H9 (cell line): Measurements from ENCODE around the gene NOP56. TPM values are rescaled to one million over a fixed set of nuclear protein-coding genes. Genes with fewer than 3 reads are reported as not detected.
A peak's percentile ranks its signal among the peaks of the same experiment; 100 is the strongest.

Experiments used
- DNase-seq: peaks from one replicate; pipeline ENCODE4 v3.0.0-alpha.2; 2017
- H2AFZ ChIP-seq: one replicate; pipeline ENCODE4 v1.6.1; 2013; ENCODE audit warnings: mild to moderate bottlenecking, low read length, control low read depth, moderate library complexity
- H2AK5ac ChIP-seq: 2 replicates; pipeline ENCODE4 v1.6.1; 2013; ENCODE audit warnings: low read length, control low read depth, mixed read lengths; ENCODE audit not compliant: insufficient read length
- H2BK120ac ChIP-seq: one replicate; pipeline ENCODE4 v1.6.1; 2013; ENCODE audit warnings: low read depth, mild to moderate bottlenecking, low read length, control low read depth, inconsistent platforms; ENCODE audit not compliant: poor library complexity, severe bottlenecking
- H2BK12ac ChIP-seq: 2 replicates; pipeline ENCODE4 v1.6.1; 2013; ENCODE audit warnings: low read length, control low read depth, mixed read lengths, low read depth; ENCODE audit not compliant: insufficient read length
- H2BK15ac ChIP-seq: 2 replicates; pipeline ENCODE4 v1.6.1; 2013; ENCODE audit warnings: low read depth, low read length, control low read depth
- H2BK20ac ChIP-seq: one replicate; pipeline ENCODE4 v1.6.1; 2013; ENCODE audit warnings: low read depth, mild to moderate bottlenecking, low read length, control low read depth, inconsistent platforms; ENCODE audit not compliant: poor library complexity, severe bottlenecking
- H2BK5ac ChIP-seq: 2 replicates; pipeline ENCODE4 v1.6.1; 2013; ENCODE audit warnings: low read length, control low read depth, mixed read lengths; ENCODE audit not compliant: insufficient read length
- H3K14ac ChIP-seq: 2 replicates; pipeline ENCODE4 v1.6.1; 2013; ENCODE audit warnings: low read length, control low read depth; ENCODE audit not compliant: insufficient read depth
- H3K18ac ChIP-seq: 2 replicates; pipeline ENCODE4 v1.6.1; 2013; ENCODE audit warnings: low read depth, mild to moderate bottlenecking, mixed read lengths, low read length, control low read depth; ENCODE audit not compliant: insufficient read length
- H3K23ac ChIP-seq: 2 replicates; pipeline ENCODE4 v1.6.1; 2013; ENCODE audit warnings: low read length, control low read depth, mixed read lengths, low read depth; ENCODE audit not compliant: insufficient read length
- H3K23me2 ChIP-seq: 2 replicates; pipeline ENCODE4 v1.6.1; 2013; ENCODE audit warnings: low read depth, mild to moderate bottlenecking, mixed read lengths, low read length, control low read depth; ENCODE audit not compliant: insufficient read length, poor library complexity, severe bottlenecking
- H3K27ac ChIP-seq: 2 replicates; pipeline ENCODE4 v1.5.1; 2013; ENCODE audit warnings: low read length, control low read depth, mixed read lengths, low read depth; ENCODE audit not compliant: insufficient read length
- H3K27me3 ChIP-seq: 2 replicates; pipeline ENCODE4 v1.6.1; 2013; ENCODE audit warnings: low read length, control low read depth, inconsistent platforms; ENCODE audit not compliant: insufficient read depth
- H3K4ac ChIP-seq: 2 replicates; pipeline ENCODE4 v1.6.1; 2013; ENCODE audit warnings: low read depth, mild to moderate bottlenecking, control low read depth, inconsistent platforms, low read length, moderate library complexity
- H3K4me1 ChIP-seq: 2 replicates; pipeline ENCODE4 v1.6.1; 2013; ENCODE audit warnings: low read length, control low read depth, inconsistent platforms; ENCODE audit not compliant: insufficient read depth
- H3K4me2 ChIP-seq: 2 replicates; pipeline ENCODE4 v1.6.1; 2013; ENCODE audit warnings: low read length, control low read depth, mixed read lengths; ENCODE audit not compliant: insufficient read length, insufficient read depth
- H3K56ac ChIP-seq: 2 replicates; pipeline ENCODE4 v1.6.1; 2013; ENCODE audit warnings: low read depth, mild to moderate bottlenecking, mixed read lengths, low read length, control low read depth; ENCODE audit not compliant: insufficient read length
- H3K79me1 ChIP-seq: 2 replicates; pipeline ENCODE4 v1.6.1; 2013; ENCODE audit warnings: low read depth, mild to moderate bottlenecking, moderate library complexity, low read length, control low read depth, inconsistent platforms; ENCODE audit not compliant: insufficient read depth, poor library complexity, severe bottlenecking
- H3K79me2 ChIP-seq: 2 replicates; pipeline ENCODE4 v1.6.1; 2013; ENCODE audit warnings: low read length, control low read depth, inconsistent platforms; ENCODE audit not compliant: insufficient read depth
- H3K9ac ChIP-seq: 2 replicates; pipeline ENCODE4 v1.6.1; 2013; ENCODE audit warnings: low read length, control low read depth, mixed read lengths; ENCODE audit not compliant: insufficient read length; ENCODE audit errors: extremely low read depth
- H3K9me3 ChIP-seq: one replicate; pipeline ENCODE4 v1.6.1; 2013; ENCODE audit warnings: low read depth, low read length, inconsistent platforms; ENCODE audit not compliant: control insufficient read depth
- H3T11ph ChIP-seq: one replicate; pipeline ENCODE4 v1.6.1; 2013; ENCODE audit warnings: mild to moderate bottlenecking, low read length, control low read depth, inconsistent platforms
- H4K20me1 ChIP-seq: one replicate; pipeline ENCODE4 v1.6.1; 2013; ENCODE audit not compliant: control insufficient read depth, insufficient read length, insufficient read depth
- H4K5ac ChIP-seq: 2 replicates; pipeline ENCODE4 v1.6.1; 2013; ENCODE audit warnings: low read depth, mild to moderate bottlenecking, mixed read lengths, low read length, control low read depth; ENCODE audit not compliant: insufficient read length
- H4K8ac ChIP-seq: replicated peaks from 2 replicates; pipeline ENCODE4 v1.6.1; 2013; ENCODE audit warnings: low read length, control low read depth, mixed read lengths, low read depth; ENCODE audit not compliant: insufficient read length
- H4K91ac ChIP-seq: 2 replicates; pipeline ENCODE4 v1.6.1; 2013; ENCODE audit warnings: low read depth, mild to moderate bottlenecking, moderate library complexity, mixed read lengths, low read length, control low read depth; ENCODE audit not compliant: insufficient read length
- H3K27ac Mint-ChIP-seq, 3 experiments: 2 replicates in 2 of 3; 3 replicates in 1 of 3; pipeline ENCODE4 v1.8.0; 2020 to 2021; ENCODE audit warnings: mixed read lengths in 3 of 3, mild to moderate bottlenecking in 1 of 3, moderate library complexity in 1 of 3
- H3K27me3 Mint-ChIP-seq: 2 replicates; pipeline ENCODE4 v1.8.0; 2021; ENCODE audit warnings: low read depth, mild to moderate bottlenecking, moderate library complexity, mixed read lengths
- H3K36me3 Mint-ChIP-seq, 3 experiments: 2 replicates in 2 of 3; 3 replicates in 1 of 3; pipeline ENCODE4 v1.8.0; 2020 to 2021; ENCODE audit warnings: low read depth in 3 of 3, mixed read lengths in 3 of 3; ENCODE audit not compliant: insufficient read depth in 1 of 3
- H3K4me1 Mint-ChIP-seq, 2 experiments: 2 replicates each; pipeline ENCODE4 v1.8.0; 2020; ENCODE audit warnings: mixed read lengths in 2 of 2
- H3K4me3 Mint-ChIP-seq, 2 experiments: 2 replicates in 1 of 2; 3 replicates in 1 of 2; pipeline ENCODE4 v1.8.0; 2020 to 2021; ENCODE audit warnings: mild to moderate bottlenecking in 2 of 2, mixed read lengths in 2 of 2, moderate library complexity in 1 of 2
- H3K9me3 Mint-ChIP-seq, 2 experiments: 2 replicates in 1 of 2; 3 replicates in 1 of 2; pipeline ENCODE4 v1.8.0; 2020; ENCODE audit warnings: mild to moderate bottlenecking in 2 of 2, mixed read lengths in 2 of 2, moderate library complexity in 1 of 2
- CTCF ChIP-seq: fragments of 200-600 bp; sonication (generic); conservative IDR thresholded peaks from 3 replicates; pipeline ENCODE4 v1.8.0; 2021; ENCODE audit warnings: antibody characterized with exemption, mild to moderate bottlenecking
- WGBS: extraction: QIAGEN DNeasy Blood & Tissue Kit; methylation state at CpG from one replicate; pipeline ENCODE4 v1.1.7; 2013; ENCODE audit warnings: missing lambda C conversion rate, low lambda C conversion rate, mixed read lengths; ENCODE audit not compliant: insufficient read length; ENCODE audit errors: extremely low coverage; 5-methylcytosine and 5-hydroxymethylcytosine counted together
- total RNA-seq: library from RNA; stranded (reverse); gene quantifications from 2 replicates; pipeline ENCODE4 v1.2.1, GENCODE V29; 2021

The NOP56 gene
- total RNA-seq, 1 experiment from 2014 or later: 774 TPM

- Histone ChIP-seq H3K14ac (no peak overlapping the region), H2BK120ac (no peak overlapping the region), H3K18ac (no peak overlapping the region), H4K20me1 (no peaks in the 10 kb centered on the region), H2AFZ (no peak overlapping the region), H3K56ac (no peak overlapping the region), H3K4me2 (no peak overlapping the region), H2AK5ac (no peak overlapping the region), H3K9me3 (no peaks in the 10 kb centered on the region), H2BK5ac (no peak overlapping the region), H4K5ac (no peak overlapping the region), H3K4ac (no peak overlapping the region), H3K4me1 (0 out of 2 replicates have a peak, but pooled peaks cover 3% of the 10 kb centered on the region), H3K9ac (no peak overlapping the region), H3K23ac (no peak overlapping the region), H3K23me2 (peaks cover 8% of the 10 kb centered on the region), H2BK15ac (no peak overlapping the region), H3K27ac (no peak overlapping the region), H3K79me1 (peaks cover 7% of the 10 kb centered on the region), H3T11ph (no peak overlapping the region), H2BK20ac (no peak overlapping the region), H3K27me3 (no peaks in the 10 kb centered on the region), H4K91ac (no peak overlapping the region), H4K8ac (no peak overlapping the region), H3K79me2 (peaks cover 6% of the 10 kb centered on the region; the same call in 1 of the 2 replicates), H2BK12ac (no peak overlapping the region)
- Mint-ChIP-seq H3K36me3 (peaks cover 61 to 87% (median 78%) of the 10 kb centered on the region in 3 experiments), H3K9me3 (no peaks in the 10 kb centered on the region; a peak in 1 of 5 replicates), H3K27ac (peak overlapping the region in 1 of 3 experiments; percentile 22; a peak in 2 of 7 replicates), H3K4me1 (peaks cover 10 to 16% of the 10 kb centered on the region in 2 experiments), H3K27me3 (peaks cover 3% of the 10 kb centered on the region), H3K4me3 (no peak overlapping the region)
- no peak for DNase-seq
- WGBS: no CpG with 5 or more reads among the region's 10 CpGs
- TF ChIP-seq CTCF: no peak
These were observed 7.1 kb downstream of the NOP56 start for GRCh38 chr20:2659547-2659946.
